KMS-11 (cell line): ENCODE results near the gene OR52J3.

ENCODE experiments used
- H2AFZ ChIP-seq: fragments of 200-600 bp; sonication (generic); 2 replicates; pipeline ENCODE4 v1.6.1; 2016; ENCODE audit warnings: antibody characterized with exemption, mixed run types, low read depth
- H3K27ac ChIP-seq: fragments of 200-600 bp; sonication (generic); 2 replicates; pipeline ENCODE4 v1.6.1; 2016; ENCODE audit warnings: mild to moderate bottlenecking, mixed run types
- H3K27me3 ChIP-seq: fragments of 200-600 bp; sonication (generic); 2 replicates; pipeline ENCODE4 v1.6.1; 2017; ENCODE audit warnings: mild to moderate bottlenecking, low read depth, mixed run types, moderate library complexity; ENCODE audit not compliant: insufficient read depth
- H3K36me3 ChIP-seq: fragments of 200-600 bp; sonication (generic); 2 replicates; pipeline ENCODE4 v1.6.1; 2017; ENCODE audit warnings: mild to moderate bottlenecking, mixed run types; ENCODE audit not compliant: insufficient read depth
- H3K4me1 ChIP-seq: fragments of 200-600 bp; sonication (generic); 2 replicates; pipeline ENCODE4 v1.6.1; 2016; ENCODE audit warnings: mild to moderate bottlenecking, low read depth, mixed run types; ENCODE audit not compliant: poor library complexity, severe bottlenecking
- H3K4me2 ChIP-seq: fragments of 200-600 bp; sonication (generic); 2 replicates; pipeline ENCODE4 v1.7.0; 2016; ENCODE audit warnings: mild to moderate bottlenecking, mixed run types
- H3K4me3 ChIP-seq: fragments of 200-600 bp; sonication (generic); IDR thresholded peaks from 2 replicates; pipeline ENCODE4 v1.6.1; 2017; ENCODE audit warnings: low read depth, low read length, mixed read lengths; ENCODE audit not compliant: insufficient read depth
- H3K79me2 ChIP-seq: fragments of 200-600 bp; sonication (generic); 2 replicates; pipeline ENCODE4 v1.6.1; 2016; ENCODE audit warnings: low read depth, mixed run types; ENCODE audit not compliant: insufficient read depth
- H3K9ac ChIP-seq: fragments of 200-600 bp; sonication (generic); 2 replicates; pipeline ENCODE4 v1.6.1; 2016; ENCODE audit warnings: mild to moderate bottlenecking, mixed run types
- H4K20me1 ChIP-seq: fragments of 200-600 bp; sonication (generic); 2 replicates; pipeline ENCODE4 v1.6.1; 2016; ENCODE audit warnings: mild to moderate bottlenecking, mixed run types; ENCODE audit not compliant: insufficient read depth
- TF ChIP-seq, protein P1 (sequence below): fragments of 200-600 bp; sonication (generic); conservative IDR thresholded peaks from 2 replicates; pipeline ENCODE4 v1.6.1; 2017; ENCODE audit warnings: low read depth, mild to moderate bottlenecking, antibody characterized with exemption, low read length, moderate library complexity, mixed read lengths

Gene OR52J3

DNA sequence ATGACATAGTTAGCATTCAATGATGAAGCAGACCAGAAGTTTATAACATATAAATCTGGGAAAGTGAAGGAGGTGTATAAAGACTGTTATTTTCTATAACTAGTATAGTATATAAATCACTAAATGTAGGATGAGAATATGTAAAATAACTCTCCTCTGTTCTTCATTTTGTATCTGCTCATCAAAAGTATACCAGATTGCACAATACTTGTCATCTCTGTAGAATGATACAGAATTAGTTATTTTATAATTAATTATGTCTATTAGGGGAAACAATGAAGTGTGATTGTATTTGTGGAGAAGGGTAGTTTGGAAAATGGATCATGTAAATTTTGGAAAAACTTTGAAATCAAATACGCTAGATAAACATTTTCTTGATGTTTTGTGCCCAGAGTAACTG is 33.3 kb upstream of the OR52J3 start:
- TF ChIP-seq, protein P1, sequence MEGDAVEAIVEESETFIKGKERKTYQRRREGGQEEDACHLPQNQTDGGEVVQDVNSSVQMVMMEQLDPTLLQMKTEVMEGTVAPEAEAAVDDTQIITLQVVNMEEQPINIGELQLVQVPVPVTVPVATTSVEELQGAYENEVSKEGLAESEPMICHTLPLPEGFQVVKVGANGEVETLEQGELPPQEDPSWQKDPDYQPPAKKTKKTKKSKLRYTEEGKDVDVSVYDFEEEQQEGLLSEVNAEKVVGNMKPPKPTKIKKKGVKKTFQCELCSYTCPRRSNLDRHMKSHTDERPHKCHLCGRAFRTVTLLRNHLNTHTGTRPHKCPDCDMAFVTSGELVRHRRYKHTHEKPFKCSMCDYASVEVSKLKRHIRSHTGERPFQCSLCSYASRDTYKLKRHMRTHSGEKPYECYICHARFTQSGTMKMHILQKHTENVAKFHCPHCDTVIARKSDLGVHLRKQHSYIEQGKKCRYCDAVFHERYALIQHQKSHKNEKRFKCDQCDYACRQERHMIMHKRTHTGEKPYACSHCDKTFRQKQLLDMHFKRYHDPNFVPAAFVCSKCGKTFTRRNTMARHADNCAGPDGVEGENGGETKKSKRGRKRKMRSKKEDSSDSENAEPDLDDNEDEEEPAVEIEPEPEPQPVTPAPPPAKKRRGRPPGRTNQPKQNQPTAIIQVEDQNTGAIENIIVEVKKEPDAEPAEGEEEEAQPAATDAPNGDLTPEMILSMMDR: no peak
- H2AFZ ChIP-seq: no peak overlapping the region
- no peak overlapping the region for H3K4me3 ChIP-seq
- H3K4me1 ChIP-seq: no peaks in the 10 kb centered on the region
- H3K36me3 ChIP-seq: no peaks in the 10 kb centered on the region
- no peak overlapping the region for H3K4me2 ChIP-seq
- H3K9ac ChIP-seq: no peak overlapping the region
- H3K79me2 ChIP-seq: no peaks in the 10 kb centered on the region
- H3K27ac ChIP-seq: no peak overlapping the region
- no peaks in the 10 kb centered on the region for H3K27me3 ChIP-seq
- no peaks in the 10 kb centered on the region for H4K20me1 ChIP-seq

DNA sequence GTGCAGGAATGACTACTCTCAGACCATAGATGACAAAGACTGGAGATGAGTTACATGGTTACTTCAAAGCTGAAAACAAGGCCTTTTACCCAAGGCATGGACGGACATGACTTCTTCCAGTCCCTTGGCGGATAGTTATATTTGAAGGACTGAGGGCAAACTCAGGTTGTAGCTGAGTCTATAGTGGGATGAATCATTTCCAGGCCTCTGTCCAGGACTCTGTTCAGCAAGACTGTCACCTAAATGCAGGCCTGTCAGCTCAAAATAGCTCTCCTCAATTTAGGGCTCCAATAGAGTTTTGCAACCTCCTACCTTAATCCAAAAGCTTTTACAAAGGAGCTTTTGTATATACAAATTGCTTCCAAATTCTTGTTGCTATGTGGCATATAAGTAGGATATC is 24.3 kb upstream of the OR52J3 start:
- no peak overlapping the region for H3K27ac ChIP-seq

DNA sequence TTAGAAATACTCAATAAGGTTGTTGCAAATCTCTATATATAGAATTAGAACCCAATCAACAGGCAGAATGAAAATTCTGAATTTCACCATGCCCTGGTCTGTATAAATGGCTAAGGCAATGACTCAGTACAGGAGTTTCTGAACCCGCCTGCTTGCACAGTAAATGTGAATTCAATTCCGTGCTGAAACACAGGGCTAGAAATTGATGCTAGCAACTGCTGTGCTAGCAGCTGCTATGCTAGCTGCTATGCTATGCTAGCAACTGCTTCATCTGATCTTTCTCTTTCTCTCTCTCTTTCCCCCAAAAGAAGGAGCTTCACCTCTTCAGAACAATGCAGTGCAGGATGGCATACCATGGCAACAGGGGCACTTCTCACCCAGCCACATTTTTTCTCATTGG is 9.7 kb upstream of the OR52J3 start:
- H3K4me3 ChIP-seq: no peak overlapping the region
- no peaks in the 10 kb centered on the region for H3K79me2 ChIP-seq
- H3K27me3 ChIP-seq: no peaks in the 10 kb centered on the region
- H2AFZ ChIP-seq: no peak overlapping the region
- no peaks in the 10 kb centered on the region for H4K20me1 ChIP-seq
- H3K4me1 ChIP-seq: no peaks in the 10 kb centered on the region
- no peak overlapping the region for H3K9ac ChIP-seq
- no peaks in the 10 kb centered on the region for H3K36me3 ChIP-seq
- TF ChIP-seq, protein P1: no peak
- H3K27ac ChIP-seq: no peak overlapping the region
- no peak overlapping the region for H3K4me2 ChIP-seq

More for the DNA sequence above, 24.3 kb upstream of the OR52J3 start:
- H3K27me3 ChIP-seq: no peaks in the 10 kb centered on the region
- H3K4me2 ChIP-seq: no peak overlapping the region
- no peaks in the 10 kb centered on the region for H3K79me2 ChIP-seq
- H3K9ac ChIP-seq: no peak overlapping the region
- H3K36me3 ChIP-seq: no peaks in the 10 kb centered on the region
- no peak overlapping the region for H3K4me3 ChIP-seq
- no peaks in the 10 kb centered on the region for H4K20me1 ChIP-seq
- TF ChIP-seq, protein P1: no peak
- no peak overlapping the region for H2AFZ ChIP-seq
- H3K4me1 ChIP-seq: no peaks in the 10 kb centered on the region

DNA sequence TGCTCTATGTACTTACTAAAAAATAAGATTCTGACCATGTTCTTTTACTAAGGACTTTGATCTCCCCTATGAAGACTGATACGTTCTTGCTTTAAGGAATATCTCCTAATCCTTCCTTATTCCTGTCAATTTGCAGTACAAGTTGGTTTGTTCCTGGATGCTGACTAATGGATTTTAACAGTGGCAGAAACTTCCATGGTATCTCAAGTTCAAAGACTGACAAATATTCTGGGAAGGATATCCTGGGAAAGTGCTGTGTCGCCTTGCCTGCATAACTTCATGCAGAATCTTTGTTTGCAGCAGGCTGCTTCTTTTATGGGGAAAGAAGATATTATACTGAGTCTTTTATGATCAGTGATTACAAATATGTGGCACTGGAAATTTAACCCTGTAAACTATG is 8.4 kb upstream of the OR52J3 start:
- Histone ChIP-seq H3K4me3 (no peak overlapping the region), H3K36me3 (no peaks in the 10 kb centered on the region), H3K4me2 (no peak overlapping the region), H3K27me3 (no peaks in the 10 kb centered on the region), H3K9ac (no peak overlapping the region), H3K4me1 (no peaks in the 10 kb centered on the region), H2AFZ (no peak overlapping the region), H3K27ac (no peak overlapping the region), H4K20me1 (no peaks in the 10 kb centered on the region), H3K79me2 (no peaks in the 10 kb centered on the region)
- TF ChIP-seq, protein P1: no peak
